ENCODE data around the gene CST11.

Gene CST11, protein sequence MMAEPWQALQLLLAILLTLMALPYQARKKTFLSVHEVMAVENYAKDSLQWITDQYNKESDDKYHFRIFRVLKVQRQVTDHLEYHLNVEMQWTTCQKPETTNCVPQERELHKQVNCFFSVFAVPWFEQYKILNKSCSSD

GRCh38 chr20:23452776-23453175, at the start of gene CST11:
TSS of gene CST11 (minus strand) at chr20:23452876. CDS start at chr20:23452811, 65 bp downstream.
- no peak within 1 kb of the TSS for H3K27ac Mint-ChIP-seq (ENCODE audit: low read depth)
- H3K36me3 Mint-ChIP-seq (ENCODE audit: insufficient read depth), result peaks cover 2% of the 10 kb centered on the region
- H3K4me1 Mint-ChIP-seq, result peaks cover 30% of the 10 kb centered on the region

GRCh38 chr20:23501926-23502325, 49.2 kb upstream of the CST11 start:
- Mint-ChIP-seq H3K27me3 (peaks cover 9% of the 10 kb centered on the region), H3K9me3 (no peaks in the 10 kb centered on the region), H3K4me3 (no peak overlapping the region), H3K27ac (ENCODE audit: low read depth) (no peak overlapping the region), H3K36me3 (ENCODE audit: insufficient read depth) (no peaks in the 10 kb centered on the region), H3K4me1 (no peaks in the 10 kb centered on the region)
- DNase-seq (ENCODE audit: low spot score in 2 of 2) (no peak), ATAC-seq (replicated peaks; ENCODE audit: extremely low read depth, poor library complexity, severe bottlenecking) (no peak)

More at GRCh38 chr20:23452776-23453175, at the start of gene CST11:
- ATAC-seq (replicated peaks; ENCODE audit: extremely low read depth, poor library complexity, severe bottlenecking), result no peak
- no peaks in the 10 kb centered on the region for H3K9me3 Mint-ChIP-seq
- H3K27me3 Mint-ChIP-seq, result no peaks in the 10 kb centered on the region
- no peak within 1 kb of the TSS for H3K4me3 Mint-ChIP-seq
- no peak for DNase-seq (ENCODE audit: low spot score in 2 of 2)

GRCh38 chr20:23497536-23497935, 44.9 kb upstream of the CST11 start:
- no peaks in the 10 kb centered on the region for H3K27me3 Mint-ChIP-seq
- H3K4me3 Mint-ChIP-seq, result no peak overlapping the region
- H3K4me1 Mint-ChIP-seq, result no peaks in the 10 kb centered on the region
- no peaks in the 10 kb centered on the region for H3K9me3 Mint-ChIP-seq
- no peak overlapping the region for H3K27ac Mint-ChIP-seq (ENCODE audit: low read depth)
- ATAC-seq (replicated peaks; ENCODE audit: extremely low read depth, poor library complexity, severe bottlenecking) (no peak), DNase-seq (ENCODE audit: low spot score in 2 of 2) (no peak)
- H3K36me3 Mint-ChIP-seq (ENCODE audit: insufficient read depth), result no peaks in the 10 kb centered on the region

GRCh38 chr20:23493172-23493772, 40.6 kb upstream of the CST11 start:
- Mint-ChIP-seq H3K4me3 (no peak overlapping the region), H3K27me3 (no peaks in the 10 kb centered on the region), H3K9me3 (no peaks in the 10 kb centered on the region), H3K27ac (ENCODE audit: low read depth) (no peak overlapping the region), H3K36me3 (ENCODE audit: insufficient read depth) (no peaks in the 10 kb centered on the region), H3K4me1 (no peaks in the 10 kb centered on the region)
- ATAC-seq (replicated peaks; ENCODE audit: extremely low read depth, poor library complexity, severe bottlenecking), result no peak
- DNase-seq (ENCODE audit: low spot score in 2 of 2), result no peak

DNA sequence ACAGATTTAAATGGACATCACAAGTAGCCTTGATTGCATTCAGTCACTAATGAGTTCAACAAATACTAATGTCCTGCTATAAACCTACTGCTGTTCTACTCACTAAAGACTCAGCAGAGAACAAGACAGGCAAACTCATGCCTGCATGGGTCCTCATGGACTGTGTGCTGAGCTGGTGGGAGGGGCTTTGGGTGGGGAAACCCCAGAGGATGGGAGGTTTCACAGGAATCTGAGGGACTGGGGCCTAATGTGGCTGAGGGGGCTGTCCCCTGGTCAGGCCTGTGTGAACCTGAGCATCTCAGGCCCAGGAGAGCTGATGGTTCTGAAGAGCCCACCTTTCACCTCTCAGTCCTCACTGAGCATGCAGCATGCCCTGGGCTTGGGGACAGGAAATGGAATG, 39.6 kb upstream of the CST11 start:
- H3K4me3 Mint-ChIP-seq, result no peak overlapping the region
- H3K9me3 Mint-ChIP-seq, result no peaks in the 10 kb centered on the region
- H3K4me1 Mint-ChIP-seq, result no peaks in the 10 kb centered on the region
- no peaks in the 10 kb centered on the region for H3K27me3 Mint-ChIP-seq
- no peak for DNase-seq (ENCODE audit: low spot score in 2 of 2)
- no peaks in the 10 kb centered on the region for H3K36me3 Mint-ChIP-seq (ENCODE audit: insufficient read depth)
- no peak for ATAC-seq (replicated peaks; ENCODE audit: extremely low read depth, poor library complexity, severe bottlenecking)
- no peak overlapping the region for H3K27ac Mint-ChIP-seq (ENCODE audit: low read depth)

GRCh38 chr20:23490817-23491216, 38.1 kb upstream of the CST11 start, which contains the start of gene CST8:
TSS of gene CST8 (plus strand) at chr20:23491117. CDS start at chr20:23491668, 551 bp downstream.
- Mint-ChIP-seq H3K4me1 (no peaks in the 10 kb centered on the region), H3K36me3 (ENCODE audit: insufficient read depth) (no peaks in the 10 kb centered on the region), H3K4me3 (no peak within 1 kb of the TSS), H3K27ac (ENCODE audit: low read depth) (no peak within 1 kb of the TSS), H3K27me3 (no peaks in the 10 kb centered on the region), H3K9me3 (no peaks in the 10 kb centered on the region)
- ATAC-seq (replicated peaks; ENCODE audit: extremely low read depth, poor library complexity, severe bottlenecking), result no peak
- DNase-seq (ENCODE audit: low spot score in 2 of 2), result no peak

DNA sequence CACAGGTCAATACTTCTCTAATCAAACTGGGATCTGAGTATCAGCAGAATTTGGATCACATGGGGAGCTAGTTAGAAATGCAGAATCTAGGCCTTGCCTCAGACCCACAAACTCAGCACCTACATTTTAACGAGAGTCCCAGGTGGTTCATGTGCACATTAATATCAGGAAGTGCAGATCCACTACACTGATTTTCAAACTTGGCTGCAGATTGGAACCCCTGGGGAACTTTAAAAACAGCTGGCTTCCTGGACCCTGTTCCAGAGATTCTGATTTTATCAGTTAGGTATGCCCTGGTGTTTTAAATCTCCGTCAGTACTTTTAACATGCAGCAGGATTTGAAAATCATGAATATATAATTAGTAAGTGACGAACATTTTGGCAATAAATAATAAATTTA, 36.3 kb upstream of the CST11 start:
- Mint-ChIP-seq H3K4me1 (no peaks in the 10 kb centered on the region), H3K27me3 (no peaks in the 10 kb centered on the region), H3K9me3 (no peaks in the 10 kb centered on the region), H3K27ac (ENCODE audit: low read depth) (no peak overlapping the region), H3K4me3 (no peak overlapping the region), H3K36me3 (ENCODE audit: insufficient read depth) (no peaks in the 10 kb centered on the region)
- no peak for ATAC-seq (replicated peaks; ENCODE audit: extremely low read depth, poor library complexity, severe bottlenecking)
- DNase-seq (ENCODE audit: low spot score in 2 of 2), result no peak

DNA sequence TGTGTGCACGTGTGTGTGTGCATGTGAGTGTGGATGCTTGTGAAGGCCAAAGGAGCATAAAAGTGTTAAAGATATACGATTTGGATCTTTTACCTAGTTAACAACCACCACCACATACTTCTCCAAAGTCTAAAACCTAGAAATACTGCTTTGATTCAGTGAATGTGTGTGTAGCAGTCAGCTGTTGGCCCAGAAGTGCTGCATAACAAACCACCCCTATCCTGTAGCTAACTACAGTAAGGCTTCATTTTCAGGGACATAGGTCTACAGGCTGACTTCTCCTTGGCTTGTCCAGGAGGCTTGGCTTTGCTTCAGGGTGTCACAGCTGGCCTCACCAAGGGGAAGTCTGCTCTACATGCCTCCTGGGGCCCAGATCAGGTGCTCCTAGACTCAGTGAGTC, 35.8 kb upstream of the CST11 start:
- Mint-ChIP-seq H3K27me3 (no peaks in the 10 kb centered on the region), H3K9me3 (no peaks in the 10 kb centered on the region), H3K27ac (ENCODE audit: low read depth) (no peak overlapping the region), H3K4me1 (no peaks in the 10 kb centered on the region), H3K4me3 (no peak overlapping the region), H3K36me3 (ENCODE audit: insufficient read depth) (no peaks in the 10 kb centered on the region)
- ATAC-seq (replicated peaks; ENCODE audit: extremely low read depth, poor library complexity, severe bottlenecking) (no peak), DNase-seq (ENCODE audit: low spot score in 2 of 2) (no peak)

DNA sequence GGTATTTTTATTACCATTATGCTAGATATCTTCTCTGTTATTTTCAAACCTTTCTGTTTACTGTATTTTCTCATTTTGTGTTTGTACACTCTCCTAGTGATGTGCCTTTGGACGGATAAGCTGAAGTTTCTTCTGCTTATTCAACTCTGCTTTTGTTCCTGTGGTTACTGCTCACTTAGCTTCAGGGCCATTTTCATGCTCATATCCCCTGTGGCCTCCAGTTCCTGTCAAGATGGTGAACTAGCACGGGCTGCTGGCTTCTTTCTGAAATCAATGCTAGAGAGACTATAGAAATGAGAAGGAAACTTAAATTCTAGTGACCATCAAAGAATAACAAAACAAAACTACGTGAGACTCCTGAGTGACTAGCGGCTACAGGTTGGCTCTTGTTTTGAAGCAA, 31.4 kb upstream of the CST11 start:
- H3K27ac Mint-ChIP-seq (ENCODE audit: low read depth), result no peak overlapping the region
- no peaks in the 10 kb centered on the region for H3K4me1 Mint-ChIP-seq
- DNase-seq (ENCODE audit: low spot score in 2 of 2) (no peak), ATAC-seq (replicated peaks; ENCODE audit: extremely low read depth, poor library complexity, severe bottlenecking) (no peak)
- no peaks in the 10 kb centered on the region for H3K27me3 Mint-ChIP-seq
- H3K36me3 Mint-ChIP-seq (ENCODE audit: insufficient read depth), result no peaks in the 10 kb centered on the region
- H3K4me3 Mint-ChIP-seq, result no peak overlapping the region
- no peaks in the 10 kb centered on the region for H3K9me3 Mint-ChIP-seq

DNA sequence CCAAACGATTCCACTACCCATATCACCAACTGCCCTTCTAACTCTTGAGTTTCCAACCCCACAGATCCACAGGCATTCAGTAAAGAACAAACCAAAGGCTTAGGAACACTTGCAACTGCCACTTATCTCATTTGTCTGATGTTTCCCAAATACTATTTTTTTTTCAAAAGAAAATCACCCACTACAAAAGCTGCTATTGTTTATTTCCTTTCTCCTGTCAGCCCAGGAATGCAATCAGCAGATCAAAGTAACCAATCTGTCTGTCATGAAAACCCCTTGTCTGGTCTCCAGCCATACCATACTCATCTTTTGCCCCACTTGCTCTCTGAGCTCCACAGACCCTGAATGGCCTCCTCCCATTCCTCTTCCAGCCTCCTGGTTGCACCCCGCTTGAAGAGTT, 29.5 kb upstream of the CST11 start:
- ATAC-seq (replicated peaks; ENCODE audit: extremely low read depth, poor library complexity, severe bottlenecking), result no peak

DNA sequence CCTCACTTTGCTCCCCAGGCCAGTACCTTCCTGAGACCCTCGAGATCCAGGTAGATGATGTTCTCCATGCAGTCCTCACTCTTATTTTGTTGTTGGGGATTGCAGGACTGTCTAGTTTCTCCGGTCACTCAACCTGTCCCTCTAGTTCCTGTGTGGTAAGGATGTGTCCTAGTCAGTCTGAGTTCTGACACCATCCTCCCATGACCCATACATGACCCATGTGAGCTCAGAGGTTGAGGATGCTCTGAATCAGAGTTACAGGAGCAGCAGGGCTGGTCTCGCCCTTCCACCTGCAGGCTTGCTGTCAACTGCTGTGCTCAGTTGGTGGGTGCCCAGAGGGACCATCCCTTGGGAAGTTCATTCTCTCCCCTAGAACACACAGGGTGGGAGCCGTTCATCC, 26.4 kb upstream of the CST11 start:
- H3K36me3 Mint-ChIP-seq (ENCODE audit: insufficient read depth), result no peaks in the 10 kb centered on the region
- no peak overlapping the region for H3K4me3 Mint-ChIP-seq
- H3K27me3 Mint-ChIP-seq, result no peaks in the 10 kb centered on the region
- no peak overlapping the region for H3K27ac Mint-ChIP-seq (ENCODE audit: low read depth)
- ATAC-seq (replicated peaks; ENCODE audit: extremely low read depth, poor library complexity, severe bottlenecking) (no peak), DNase-seq (ENCODE audit: low spot score in 2 of 2) (no peak)
- H3K4me1 Mint-ChIP-seq, result no peaks in the 10 kb centered on the region
- no peaks in the 10 kb centered on the region for H3K9me3 Mint-ChIP-seq

More for the DNA sequence above, 29.5 kb upstream of the CST11 start:
- Mint-ChIP-seq H3K4me1 (no peaks in the 10 kb centered on the region), H3K36me3 (ENCODE audit: insufficient read depth) (no peaks in the 10 kb centered on the region), H3K27ac (ENCODE audit: low read depth) (no peak overlapping the region), H3K27me3 (no peaks in the 10 kb centered on the region), H3K4me3 (no peak overlapping the region), H3K9me3 (no peaks in the 10 kb centered on the region)
- DNase-seq (ENCODE audit: low spot score in 2 of 2), result no peak

GRCh38 chr20:23477223-23477622, 24.5 kb upstream of the CST11 start:
- no peak for ATAC-seq (replicated peaks; ENCODE audit: extremely low read depth, poor library complexity, severe bottlenecking)
- H3K36me3 Mint-ChIP-seq (ENCODE audit: insufficient read depth), result no peaks in the 10 kb centered on the region
- H3K9me3 Mint-ChIP-seq, result no peaks in the 10 kb centered on the region
- no peak overlapping the region for H3K27ac Mint-ChIP-seq (ENCODE audit: low read depth)
- H3K4me3 Mint-ChIP-seq, result no peak overlapping the region
- no peaks in the 10 kb centered on the region for H3K27me3 Mint-ChIP-seq
- no peak for DNase-seq (ENCODE audit: low spot score in 2 of 2)
- no peaks in the 10 kb centered on the region for H3K4me1 Mint-ChIP-seq

- no peaks in the 10 kb centered on the region for H3K9me3 Mint-ChIP-seq
- H3K4me1 Mint-ChIP-seq, result no peaks in the 10 kb centered on the region
- H3K27me3 Mint-ChIP-seq, result no peaks in the 10 kb centered on the region
- H3K4me3 Mint-ChIP-seq, result no peak overlapping the region
- DNase-seq (ENCODE audit: low spot score in 2 of 2) (no peak), ATAC-seq (replicated peaks; ENCODE audit: extremely low read depth, poor library complexity, severe bottlenecking) (no peak)
- no peak overlapping the region for H3K27ac Mint-ChIP-seq (ENCODE audit: low read depth)
- H3K36me3 Mint-ChIP-seq (ENCODE audit: insufficient read depth), result no peaks in the 10 kb centered on the region
Measured at GRCh38 chr20:23476015-23476754, 23.5 kb upstream of the CST11 start.
